GM19463 (cell line): ENCODE results near the gene FAM20C.
"Not testable (repeated sequence)": the region's sequence is repeated elsewhere in the genome, so short reads cannot be mapped to it uniquely, and the experiment has no call there.

Source experiments
- ATAC-seq: cut with Tn5 transposase; IDR thresholded peaks from one replicate; pipeline ENCODE4 v1.9.1; 2021; ENCODE audit warnings: mild to moderate bottlenecking, moderate library complexity; ENCODE audit not compliant: unreplicated experiment

The FAM20C gene

DNA sequence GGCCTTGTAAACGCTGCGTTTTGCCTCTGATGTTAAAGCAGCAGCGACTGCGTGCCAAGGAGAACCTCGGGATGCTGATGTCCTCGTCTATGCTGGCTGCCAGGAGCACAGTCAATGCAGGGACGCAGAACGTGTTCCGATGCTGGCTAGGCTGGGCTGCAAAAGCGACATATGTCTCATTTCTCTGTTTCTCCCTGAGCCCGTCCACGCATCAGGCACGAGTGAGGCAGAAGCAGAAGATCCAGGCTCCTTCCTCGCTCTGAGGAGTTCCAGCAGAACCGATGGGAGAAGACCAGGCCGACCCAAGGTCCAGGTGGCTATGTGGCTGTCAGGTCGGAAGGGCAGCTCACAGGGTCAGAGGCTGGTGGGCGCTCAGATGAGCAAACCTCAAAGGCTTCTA is 93.9 kb downstream of the FAM20C start:
- ATAC-seq, result no peak

DNA sequence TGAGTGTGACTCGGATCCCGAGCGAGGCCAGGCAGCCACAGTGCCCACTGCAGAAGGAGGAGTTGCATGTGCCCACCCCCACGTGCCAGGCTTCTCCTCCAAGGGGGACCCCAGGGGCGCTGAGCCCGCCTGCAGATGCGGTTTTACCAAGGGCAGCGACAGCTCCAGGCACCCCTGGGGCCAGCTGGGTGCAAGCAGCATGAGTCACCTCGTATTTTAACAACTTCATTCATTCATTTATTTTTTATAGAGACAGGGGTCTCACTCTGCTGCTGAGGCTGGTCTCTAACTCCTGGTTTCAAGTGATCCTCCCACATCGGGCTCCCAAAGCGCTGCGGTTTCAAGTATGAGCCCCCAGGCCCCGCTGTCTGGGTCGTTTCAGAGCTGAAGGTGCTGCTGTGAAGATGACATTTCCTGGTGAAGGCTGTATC is 96.3 kb downstream of the FAM20C start:
- ATAC-seq, result no peak

GRCh38 chr7:289209-289755 is 96.9 kb downstream of the FAM20C start:
- no peak for ATAC-seq

DNA sequence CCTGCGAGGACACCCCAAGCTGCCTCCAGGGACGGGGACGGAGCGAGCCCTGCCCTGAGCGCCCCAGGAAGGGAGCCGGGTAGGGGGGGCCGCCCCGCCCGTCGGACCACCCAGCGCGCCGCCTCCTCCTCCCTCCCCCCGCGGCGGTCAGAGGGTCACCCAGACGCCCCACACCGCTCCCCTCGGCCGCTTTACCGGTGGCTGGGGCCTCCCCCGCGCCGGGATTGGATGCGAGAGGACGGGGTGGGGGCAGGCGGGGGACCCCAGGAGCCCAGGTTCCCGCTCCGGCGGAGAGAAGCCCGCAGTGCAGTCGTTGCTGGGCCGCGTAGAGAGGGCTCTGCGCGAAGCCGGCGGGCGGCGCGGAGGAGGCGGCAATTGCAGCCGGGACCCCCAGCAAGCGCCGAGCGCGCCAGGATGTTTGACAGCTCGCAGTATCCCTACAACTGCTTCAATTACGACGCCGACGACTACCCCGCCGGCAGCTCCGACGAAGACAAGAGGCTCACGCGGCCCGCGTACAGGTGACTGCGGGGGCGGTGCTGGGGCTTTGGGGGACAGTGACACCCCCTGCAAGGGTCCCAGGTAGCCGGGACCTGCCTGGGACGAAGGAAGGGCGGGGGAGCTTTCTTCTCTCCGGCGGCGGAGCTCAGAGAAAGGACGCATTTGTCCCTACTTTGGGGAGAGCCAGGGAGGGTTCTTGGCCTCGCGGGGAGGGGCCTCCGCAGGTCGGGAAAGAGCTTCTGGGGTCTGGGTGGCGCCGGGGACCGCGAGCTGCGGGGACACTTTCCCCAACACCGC is 97.6 kb downstream of the FAM20C start, which contains the start of gene FOXL3:
FOXL3 (plus strand) TSS at position 415 of the 798 bp plus-strand sequence; CDS start at position 415, 0 bp downstream.
- no peak for ATAC-seq

- ATAC-seq, result no peak
Measured at GRCh38 chr7:290554-291372, 98.4 kb downstream of the FAM20C start.

- no peak for ATAC-seq
Measured at GRCh38 chr7:291373-292092, 99.2 kb downstream of the FAM20C start.

DNA sequence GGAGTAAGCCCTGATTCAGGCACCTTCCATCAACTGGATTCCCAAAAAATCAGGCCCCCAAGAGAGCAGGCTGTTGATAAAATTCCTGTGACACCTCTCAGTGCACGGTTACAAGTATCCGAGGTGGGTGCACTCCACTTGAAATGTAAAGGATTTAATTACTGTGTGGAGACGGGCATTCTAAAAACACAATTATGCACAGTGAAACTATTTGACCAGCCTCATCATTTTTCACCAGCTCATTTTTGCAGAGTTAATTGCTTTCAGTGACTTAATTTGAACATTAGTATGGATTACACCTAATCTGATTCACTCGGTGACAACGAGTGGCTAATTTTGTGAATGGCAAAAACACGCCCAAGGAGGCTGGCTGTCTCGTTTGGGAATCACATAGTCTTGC is 99.9 kb downstream of the FAM20C start:
- ATAC-seq, result no peak

DNA sequence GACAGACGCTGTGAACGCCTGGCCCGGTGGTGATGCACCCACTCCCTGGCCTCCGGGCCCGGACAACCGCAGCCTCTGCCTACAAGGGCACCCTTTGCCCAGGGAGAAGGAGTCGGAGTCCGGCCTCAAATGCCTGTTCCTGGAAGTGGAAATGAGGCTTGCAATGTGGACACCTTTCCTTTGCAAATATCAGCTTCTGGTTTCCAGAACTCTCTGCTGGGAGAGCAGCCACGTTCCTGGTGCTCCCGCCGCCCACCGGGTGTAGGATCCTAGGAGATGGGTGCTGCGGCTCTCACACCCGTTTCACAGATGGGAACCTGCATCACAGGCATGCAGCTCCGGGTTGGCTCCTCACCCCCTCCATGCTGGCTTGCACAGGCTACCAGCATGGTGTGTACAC is 100.5 kb downstream of the FAM20C start:
- no peak for ATAC-seq

GRCh38 chr7:293681-294439 is 101.5 kb downstream of the FAM20C start:
- no peak for ATAC-seq

DNA sequence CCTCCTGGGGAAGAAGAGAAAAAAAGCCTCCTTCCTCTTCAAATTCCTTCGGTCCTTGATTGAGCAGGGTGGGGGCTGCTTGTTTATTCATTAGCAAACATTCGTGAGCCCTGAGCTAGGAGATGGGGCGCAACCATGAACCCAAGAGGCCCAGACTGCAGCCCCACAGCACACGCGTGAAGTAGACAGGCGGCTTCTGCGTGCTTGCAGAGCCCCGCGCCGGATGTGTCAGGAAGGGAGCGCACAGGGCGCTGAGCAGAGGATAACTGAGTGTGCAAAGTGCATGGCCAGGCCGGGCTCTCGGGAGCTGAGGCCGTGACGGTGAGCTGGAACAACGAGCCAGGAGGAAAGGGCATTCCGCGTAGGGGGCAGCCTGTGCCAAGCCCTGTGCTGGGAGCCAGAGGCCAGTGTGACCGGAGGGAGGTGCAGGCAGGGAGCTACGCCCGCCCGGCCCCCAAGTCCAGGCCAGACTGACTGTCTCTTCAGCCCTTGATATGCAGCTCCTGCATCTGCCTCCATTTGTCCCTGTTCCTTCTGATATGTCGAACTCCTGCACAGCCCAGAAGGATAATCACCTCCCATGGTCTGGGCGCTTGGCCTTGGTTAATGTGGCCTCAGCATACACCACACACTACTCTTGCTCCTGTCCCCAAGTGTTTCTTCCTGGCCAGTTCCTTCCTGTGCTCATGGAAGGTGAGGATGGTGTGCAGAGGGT is 102.2 kb downstream of the FAM20C start:
- no peak for ATAC-seq

- no peak for ATAC-seq
Measured at GRCh38 chr7:295155-296154, 103.1 kb downstream of the FAM20C start.

GRCh38 chr7:296373-296945 is 104.1 kb downstream of the FAM20C start:
- no peak for ATAC-seq

DNA sequence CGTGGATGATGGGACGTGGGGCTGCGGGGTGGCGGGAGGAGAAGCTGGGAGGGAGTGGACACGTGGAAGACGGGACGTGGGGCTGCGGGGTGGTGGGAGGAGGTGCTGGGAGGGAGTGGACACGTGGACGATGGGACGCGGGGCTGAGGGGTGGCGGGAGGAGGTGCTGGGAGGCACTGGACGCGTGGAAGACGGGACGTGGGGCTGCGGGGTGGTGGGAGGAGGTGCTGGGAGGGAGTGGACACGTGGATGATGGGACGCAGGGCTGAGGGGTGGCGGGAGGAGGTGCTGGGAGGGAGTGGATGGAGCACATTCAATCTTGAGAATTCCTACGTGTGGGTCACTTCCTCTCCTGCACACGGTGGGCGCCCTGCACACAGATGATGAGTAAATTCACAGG is 104.8 kb downstream of the FAM20C start:
- not testable (repeated sequence) for ATAC-seq

DNA sequence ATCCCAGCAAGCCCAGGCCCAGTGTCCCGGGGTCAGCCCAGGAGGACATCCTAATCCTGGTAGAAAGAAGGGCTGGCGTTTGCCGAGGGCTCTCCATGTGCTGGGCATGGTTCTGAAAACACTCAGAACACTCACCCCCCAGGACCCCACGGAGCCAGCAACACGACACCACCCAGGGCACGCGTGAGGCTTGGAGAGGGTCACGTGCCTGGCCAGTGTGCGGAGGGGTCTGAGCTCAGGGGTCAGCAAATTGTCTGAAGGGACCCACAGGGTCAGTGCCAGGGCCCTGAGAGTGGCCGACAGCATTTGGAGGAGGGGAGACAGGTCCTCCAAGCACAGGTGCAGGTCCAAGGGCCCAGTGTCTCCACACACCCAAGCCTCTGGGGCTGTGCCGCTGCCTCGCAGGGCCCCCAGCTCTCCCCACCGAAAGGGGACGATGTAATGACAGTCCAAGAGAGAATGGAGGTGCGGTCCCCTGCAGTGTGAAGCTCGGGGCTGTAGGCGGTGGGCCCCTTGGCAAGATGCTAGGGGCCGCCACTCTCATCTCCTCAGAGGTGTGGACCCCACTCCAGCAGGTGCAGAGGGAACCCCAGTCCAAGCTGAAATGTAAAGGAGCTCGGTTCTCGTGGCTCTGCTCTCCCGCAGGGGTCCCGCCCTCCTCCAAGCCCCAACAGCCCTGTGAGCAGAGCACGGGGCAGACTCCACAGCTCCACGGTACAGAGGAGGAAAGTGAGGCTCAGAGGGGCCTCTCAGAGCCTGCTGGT is 105.4 kb downstream of the FAM20C start:
- no peak for ATAC-seq

- ATAC-seq, result no peak
Measured at GRCh38 chr7:298375-298702, 106.0 kb downstream of the FAM20C start.

GRCh38 chr7:298743-299142 is 106.4 kb downstream of the FAM20C start:
- ATAC-seq, result no peak

DNA sequence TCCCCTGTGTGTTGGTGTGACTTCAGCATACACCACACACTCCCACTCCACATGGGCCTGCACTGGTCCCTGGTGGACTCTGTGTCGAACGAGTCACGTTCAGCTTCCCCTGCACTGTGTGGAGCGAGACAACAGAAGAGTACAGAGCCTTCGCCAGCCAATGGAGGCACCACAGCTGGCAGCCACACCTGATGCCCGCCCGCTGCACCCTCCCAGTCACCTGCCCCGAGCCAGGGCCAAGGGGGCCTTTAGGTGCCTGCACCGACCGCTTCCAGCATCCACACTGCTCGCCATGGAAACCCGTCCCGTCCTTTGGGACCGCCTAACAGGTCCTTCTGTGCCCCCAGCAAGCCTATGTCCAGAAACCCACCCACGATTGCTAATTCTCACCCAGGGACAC is 106.8 kb downstream of the FAM20C start:
- no peak for ATAC-seq

GRCh38 chr7:299628-300027 is 107.3 kb downstream of the FAM20C start:
- ATAC-seq, result no peak
